ENCODE results near the gene RAMACL. TPM values are rescaled to one million over a fixed set of nuclear protein-coding genes. Genes with fewer than 3 reads are reported as not detected.

Gene RAMACL
- total RNA-seq, 4 donors from 2014 or later: 1.5 to 8.1 (median 1.8) TPM; not detected in 1

DNA sequence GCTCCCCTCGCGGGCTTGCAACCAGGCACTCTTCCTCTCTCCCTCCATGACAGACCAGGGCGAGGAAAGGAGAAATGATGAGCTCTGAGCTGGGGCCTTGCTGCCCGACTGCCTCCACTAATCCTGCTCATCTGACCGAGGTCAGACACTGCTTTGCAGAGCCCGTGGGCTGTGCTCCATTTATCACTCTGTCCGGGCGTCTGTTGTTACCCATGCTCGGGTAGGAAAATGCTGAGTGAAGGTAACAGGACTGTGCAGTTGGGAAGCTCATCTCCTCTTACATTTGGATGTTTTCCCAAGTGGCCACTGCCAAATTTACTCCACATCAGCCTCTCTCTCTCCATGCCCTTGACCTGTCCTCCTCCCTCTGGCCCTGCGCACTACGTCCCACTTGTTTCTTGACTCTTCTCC lies 26.0 kb upstream of the RAMACL start:
- peak in 1 of 2 donors; percentile 32 for DNase-seq
- intact Hi-C loops (cut with DNase I; ENCODE audit: low total_unique reads): no loop called here
- TF ChIP-seq, protein P1, sequence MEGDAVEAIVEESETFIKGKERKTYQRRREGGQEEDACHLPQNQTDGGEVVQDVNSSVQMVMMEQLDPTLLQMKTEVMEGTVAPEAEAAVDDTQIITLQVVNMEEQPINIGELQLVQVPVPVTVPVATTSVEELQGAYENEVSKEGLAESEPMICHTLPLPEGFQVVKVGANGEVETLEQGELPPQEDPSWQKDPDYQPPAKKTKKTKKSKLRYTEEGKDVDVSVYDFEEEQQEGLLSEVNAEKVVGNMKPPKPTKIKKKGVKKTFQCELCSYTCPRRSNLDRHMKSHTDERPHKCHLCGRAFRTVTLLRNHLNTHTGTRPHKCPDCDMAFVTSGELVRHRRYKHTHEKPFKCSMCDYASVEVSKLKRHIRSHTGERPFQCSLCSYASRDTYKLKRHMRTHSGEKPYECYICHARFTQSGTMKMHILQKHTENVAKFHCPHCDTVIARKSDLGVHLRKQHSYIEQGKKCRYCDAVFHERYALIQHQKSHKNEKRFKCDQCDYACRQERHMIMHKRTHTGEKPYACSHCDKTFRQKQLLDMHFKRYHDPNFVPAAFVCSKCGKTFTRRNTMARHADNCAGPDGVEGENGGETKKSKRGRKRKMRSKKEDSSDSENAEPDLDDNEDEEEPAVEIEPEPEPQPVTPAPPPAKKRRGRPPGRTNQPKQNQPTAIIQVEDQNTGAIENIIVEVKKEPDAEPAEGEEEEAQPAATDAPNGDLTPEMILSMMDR (IDR thresholded peaks at IDR 0.05): no peak
- TF ChIP-seq POLR2A (IDR thresholded peaks at IDR 0.05): no peak
- Histone ChIP-seq H3K27me3 (no peaks in the 10 kb centered on the region), H3K36me3 (no peaks in the 10 kb centered on the region), H3K4me3 (no peak overlapping the region), H3K9me3 (no peaks in the 10 kb centered on the region), H3K27ac (peak overlapping the region; percentile 13 to 29), H3K4me1 (peaks cover 0 to 5% of the 10 kb centered on the region in 2 donors)

DNA sequence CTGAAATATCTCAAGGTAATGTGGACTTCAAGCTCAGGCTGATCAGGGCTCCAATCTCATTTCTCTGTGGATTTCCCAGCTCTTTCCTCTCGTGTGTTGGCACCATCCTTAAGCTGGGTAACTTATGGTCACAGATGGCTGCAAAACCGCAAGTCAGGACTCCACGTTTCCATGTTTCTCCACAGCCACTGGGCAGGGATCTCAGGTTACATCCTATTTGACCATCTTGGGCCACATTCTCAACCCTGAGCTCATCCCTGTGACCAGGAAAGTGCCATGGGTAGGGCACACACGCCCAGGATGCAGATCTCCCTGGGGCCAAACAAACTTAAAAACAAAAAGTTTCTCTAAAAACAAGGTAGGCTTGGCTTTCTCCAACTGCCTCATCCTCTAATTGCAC lies 25.2 kb upstream of the RAMACL start:
- H3K4me3 ChIP-seq: no peak overlapping the region
- H3K27ac ChIP-seq: no peak overlapping the region
- H3K27me3 ChIP-seq: no peaks in the 10 kb centered on the region
- no peaks in the 10 kb centered on the region for H3K9me3 ChIP-seq
- peaks cover 0 to 5% of the 10 kb centered on the region in 2 donors for H3K4me1 ChIP-seq
- intact Hi-C loops (cut with DNase I; ENCODE audit: low total_unique reads): no loop called here
- H3K36me3 ChIP-seq: no peaks in the 10 kb centered on the region
- no peak for TF ChIP-seq POLR2A (IDR thresholded peaks at IDR 0.05)
- TF ChIP-seq, protein P1 (IDR thresholded peaks at IDR 0.05): no peak
- peak in 1 of 2 donors; percentile 4 for DNase-seq

DNA sequence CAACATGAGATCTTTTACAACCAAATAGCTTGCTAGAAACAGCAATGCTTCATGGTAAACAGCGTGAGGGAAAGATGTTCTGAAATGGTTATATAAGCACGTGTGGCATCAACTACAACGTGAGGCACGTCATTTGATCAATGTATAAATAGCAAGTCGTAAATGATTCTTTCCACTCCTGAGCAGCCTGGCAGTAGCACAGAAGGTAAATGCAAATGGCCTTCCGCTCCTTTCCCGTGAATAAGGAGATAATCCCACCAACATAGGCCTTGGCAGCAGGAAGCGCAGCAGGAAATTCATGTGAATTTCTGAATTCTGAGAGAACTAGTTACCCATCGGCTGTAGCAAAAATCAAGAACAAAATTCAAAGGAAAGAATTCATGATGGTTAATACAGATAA lies 23.6 kb upstream of the RAMACL start:
- Histone ChIP-seq H3K27ac (no peak overlapping the region), H3K4me3 (no peak overlapping the region), H3K27me3 (no peaks in the 10 kb centered on the region), H3K4me1 (no peaks in the 10 kb centered on the region), H3K36me3 (no peaks in the 10 kb centered on the region), H3K9me3 (no peaks in the 10 kb centered on the region)
- DNase-seq: no peak
- intact Hi-C loops (cut with DNase I; ENCODE audit: low total_unique reads): no loop called here
- TF ChIP-seq, protein P1 (IDR thresholded peaks at IDR 0.05): no peak
- no peak for TF ChIP-seq POLR2A (IDR thresholded peaks at IDR 0.05)

DNA sequence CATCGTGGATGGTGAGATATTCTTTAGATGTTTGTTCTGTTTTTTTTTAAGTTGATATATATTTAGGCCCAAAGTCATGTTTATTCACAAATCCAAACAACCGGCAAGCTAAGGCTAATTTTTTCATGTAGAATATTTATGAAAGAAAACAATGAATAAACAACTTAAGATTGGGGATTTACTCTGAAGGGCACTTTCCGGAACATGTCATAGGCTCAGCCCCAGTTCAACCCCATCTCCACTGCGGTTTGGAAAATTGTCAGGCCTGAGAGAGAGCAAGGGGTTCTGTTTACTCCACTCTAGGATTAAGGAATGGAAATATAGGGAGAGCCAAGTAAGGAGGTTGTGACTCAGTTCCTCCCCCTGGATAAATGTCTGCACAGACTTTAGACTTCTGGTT lies 22.3 kb upstream of the RAMACL start:
- no peaks in the 10 kb centered on the region for H3K36me3 ChIP-seq
- no peaks in the 10 kb centered on the region for H3K4me1 ChIP-seq
- peak overlapping the region in 1 of 2 donors; percentile 23 for H3K27ac ChIP-seq
- H3K9me3 ChIP-seq: no peaks in the 10 kb centered on the region
- intact Hi-C loops (cut with DNase I; ENCODE audit: low total_unique reads): no loop called here
- no peak for DNase-seq
- TF ChIP-seq, protein P1 (IDR thresholded peaks at IDR 0.05): no peak
- no peak for TF ChIP-seq POLR2A (IDR thresholded peaks at IDR 0.05)
- no peak overlapping the region for H3K4me3 ChIP-seq
- no peaks in the 10 kb centered on the region for H3K27me3 ChIP-seq

DNA sequence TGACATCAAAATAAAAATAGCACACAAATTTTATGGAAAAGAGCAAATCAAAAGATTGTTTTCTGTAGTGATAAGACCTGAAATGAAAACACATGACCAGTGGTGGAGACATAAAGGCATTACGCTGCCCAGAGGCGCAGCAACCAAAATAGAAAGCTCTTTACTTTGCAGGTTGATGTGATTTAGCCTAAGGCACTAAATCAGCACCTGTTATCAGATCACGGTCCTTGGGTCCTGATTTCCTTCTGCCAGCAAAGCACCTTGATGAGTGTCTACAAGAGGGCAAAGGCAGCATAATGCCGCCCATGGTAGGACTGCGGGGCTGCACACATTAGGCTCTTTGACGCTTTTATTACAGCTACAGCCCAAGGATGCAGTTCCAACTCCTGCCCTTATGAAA lies 19.3 kb upstream of the RAMACL start:
- no peaks in the 10 kb centered on the region for H3K27me3 ChIP-seq
- no peak overlapping the region for H3K27ac ChIP-seq
- no peaks in the 10 kb centered on the region for H3K36me3 ChIP-seq
- intact Hi-C loops (cut with DNase I; ENCODE audit: low total_unique reads): no loop called here
- no peak for DNase-seq
- H3K9me3 ChIP-seq: no peaks in the 10 kb centered on the region
- no peaks in the 10 kb centered on the region for H3K4me1 ChIP-seq
- H3K4me3 ChIP-seq: no peak overlapping the region
- TF ChIP-seq POLR2A (IDR thresholded peaks at IDR 0.05): no peak

DNA sequence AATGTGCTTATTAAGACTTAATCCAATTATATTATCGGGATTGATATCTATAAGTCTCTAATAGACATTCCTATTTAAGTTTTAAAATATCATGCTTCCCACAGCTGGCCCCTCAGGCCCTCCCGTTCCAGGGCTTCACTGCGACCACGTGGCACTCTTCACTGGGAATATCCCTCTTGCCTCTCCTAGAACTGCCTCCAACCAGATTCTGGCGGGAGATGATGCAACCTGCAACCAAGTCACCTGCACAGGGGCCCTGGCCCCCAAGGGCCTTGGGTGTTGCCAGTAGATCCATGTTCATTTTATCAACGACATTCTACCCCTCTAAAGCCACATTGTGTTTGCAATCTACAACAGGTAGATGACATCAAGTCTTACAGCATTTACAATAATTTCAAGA lies 18.4 kb upstream of the RAMACL start:
- peak in 1 of 2 donors; percentile 11 for DNase-seq
- H3K36me3 ChIP-seq: no peaks in the 10 kb centered on the region
- TF ChIP-seq, protein P1 (IDR thresholded peaks at IDR 0.05): no peak
- TF ChIP-seq POLR2A (IDR thresholded peaks at IDR 0.05): no peak
- intact Hi-C loops (cut with DNase I; ENCODE audit: low total_unique reads): no loop called here
- no peaks in the 10 kb centered on the region for H3K9me3 ChIP-seq
- H3K4me1 ChIP-seq: no peaks in the 10 kb centered on the region
- H3K27ac ChIP-seq: no peak overlapping the region
- H3K4me3 ChIP-seq: no peak overlapping the region
- H3K27me3 ChIP-seq: no peaks in the 10 kb centered on the region

Measured in uterus (tissue), 4 donors.